GM12801 (cell line): ENCODE data around the gene C13orf42.
A peak's percentile ranks its signal among the peaks of the same experiment; 100 is the strongest.

Source experiments
- TF ChIP-seq, protein P1 (sequence below): IDR thresholded peaks from one replicate; pipeline ENCODE4 v1.5.1; 2011; ENCODE audit warnings: control low read depth; ENCODE audit not compliant: insufficient read length; ENCODE audit errors: extremely low read depth

Gene C13orf42

GRCh38 chr13:51070005-51070649, 40.9 kb downstream of the C13orf42 start:
- TF ChIP-seq, protein P1, sequence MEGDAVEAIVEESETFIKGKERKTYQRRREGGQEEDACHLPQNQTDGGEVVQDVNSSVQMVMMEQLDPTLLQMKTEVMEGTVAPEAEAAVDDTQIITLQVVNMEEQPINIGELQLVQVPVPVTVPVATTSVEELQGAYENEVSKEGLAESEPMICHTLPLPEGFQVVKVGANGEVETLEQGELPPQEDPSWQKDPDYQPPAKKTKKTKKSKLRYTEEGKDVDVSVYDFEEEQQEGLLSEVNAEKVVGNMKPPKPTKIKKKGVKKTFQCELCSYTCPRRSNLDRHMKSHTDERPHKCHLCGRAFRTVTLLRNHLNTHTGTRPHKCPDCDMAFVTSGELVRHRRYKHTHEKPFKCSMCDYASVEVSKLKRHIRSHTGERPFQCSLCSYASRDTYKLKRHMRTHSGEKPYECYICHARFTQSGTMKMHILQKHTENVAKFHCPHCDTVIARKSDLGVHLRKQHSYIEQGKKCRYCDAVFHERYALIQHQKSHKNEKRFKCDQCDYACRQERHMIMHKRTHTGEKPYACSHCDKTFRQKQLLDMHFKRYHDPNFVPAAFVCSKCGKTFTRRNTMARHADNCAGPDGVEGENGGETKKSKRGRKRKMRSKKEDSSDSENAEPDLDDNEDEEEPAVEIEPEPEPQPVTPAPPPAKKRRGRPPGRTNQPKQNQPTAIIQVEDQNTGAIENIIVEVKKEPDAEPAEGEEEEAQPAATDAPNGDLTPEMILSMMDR = peak; percentile 89

DNA sequence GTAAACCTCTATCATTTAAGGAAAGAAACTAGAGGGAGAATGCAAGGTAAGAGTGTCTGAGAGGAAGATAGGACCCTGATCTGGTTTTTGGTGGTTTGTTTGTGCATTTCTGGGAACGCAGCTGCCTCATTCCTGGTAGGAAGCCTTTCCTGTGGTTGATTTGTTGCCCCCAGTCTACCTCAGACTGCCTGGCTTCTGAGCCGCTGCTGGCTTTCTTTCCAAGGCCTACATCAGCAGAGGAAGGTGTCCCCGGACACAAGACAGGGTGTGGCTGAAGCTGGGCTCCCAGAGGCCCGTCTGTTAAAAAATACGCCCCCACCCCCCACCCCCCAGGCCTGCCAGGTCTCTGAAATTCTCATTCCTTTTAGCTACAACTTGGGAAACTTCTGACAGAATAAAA, 42.6 kb downstream of the C13orf42 start:
- TF ChIP-seq, protein P1 = no peak

DNA sequence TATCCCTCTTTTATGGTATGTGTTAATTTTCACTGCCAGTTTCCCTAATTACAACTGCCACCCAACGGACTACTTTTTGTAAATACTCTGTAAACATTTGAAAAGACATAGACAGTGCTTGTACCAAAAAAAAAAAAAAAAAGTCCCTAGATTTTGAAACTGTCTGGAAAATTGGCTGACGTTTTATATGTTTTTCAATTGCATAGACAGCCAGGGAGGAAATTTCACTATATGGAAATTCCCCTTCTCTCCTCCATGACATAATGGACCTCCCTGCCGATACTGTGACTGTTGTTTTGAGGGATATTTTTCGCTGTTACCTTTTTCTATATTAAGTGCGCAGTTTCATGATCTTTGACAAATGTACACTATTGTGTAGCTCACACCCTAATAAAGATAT, 43.4 kb downstream of the C13orf42 start:
- TF ChIP-seq, protein P1 = no peak

GRCh38 chr13:51067210-51067701, 43.8 kb downstream of the C13orf42 start:
- TF ChIP-seq, protein P1 = no peak

DNA sequence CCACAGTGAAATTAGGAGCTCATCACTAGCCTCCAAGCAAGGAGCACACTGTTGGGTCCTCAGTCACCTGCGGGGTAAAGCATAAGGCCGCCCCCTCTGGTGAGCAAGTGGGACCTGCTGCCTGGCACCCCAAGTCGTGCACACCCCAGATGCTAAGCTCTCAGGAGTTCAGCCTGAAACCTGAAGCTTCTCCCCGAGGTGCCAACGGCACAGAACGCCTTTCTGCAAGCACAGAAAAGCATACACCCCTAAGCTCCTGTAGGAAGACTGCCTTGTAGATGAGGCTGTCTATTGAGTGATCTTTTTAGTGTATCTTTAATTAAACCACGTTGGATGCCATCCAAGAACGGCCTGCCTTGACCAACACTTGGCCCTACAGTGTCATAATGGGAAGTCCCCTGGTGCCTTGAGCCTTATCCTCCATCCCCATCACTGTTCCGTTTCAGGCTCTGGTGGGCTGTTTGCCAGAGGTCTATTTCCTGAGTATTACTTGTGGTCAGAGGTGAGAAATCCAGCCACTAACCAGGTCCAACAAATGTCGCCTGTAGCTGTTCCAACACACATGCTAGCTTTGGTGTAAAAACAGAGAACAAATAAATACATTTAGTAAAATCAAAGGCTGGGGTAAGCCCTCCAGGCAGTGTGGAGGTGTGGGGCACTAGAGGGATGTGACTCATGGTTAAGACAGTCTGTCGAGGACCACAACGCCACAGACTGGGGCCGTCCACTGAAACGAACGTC, 44.8 kb downstream of the C13orf42 start:
- TF ChIP-seq, protein P1 = no peak

DNA sequence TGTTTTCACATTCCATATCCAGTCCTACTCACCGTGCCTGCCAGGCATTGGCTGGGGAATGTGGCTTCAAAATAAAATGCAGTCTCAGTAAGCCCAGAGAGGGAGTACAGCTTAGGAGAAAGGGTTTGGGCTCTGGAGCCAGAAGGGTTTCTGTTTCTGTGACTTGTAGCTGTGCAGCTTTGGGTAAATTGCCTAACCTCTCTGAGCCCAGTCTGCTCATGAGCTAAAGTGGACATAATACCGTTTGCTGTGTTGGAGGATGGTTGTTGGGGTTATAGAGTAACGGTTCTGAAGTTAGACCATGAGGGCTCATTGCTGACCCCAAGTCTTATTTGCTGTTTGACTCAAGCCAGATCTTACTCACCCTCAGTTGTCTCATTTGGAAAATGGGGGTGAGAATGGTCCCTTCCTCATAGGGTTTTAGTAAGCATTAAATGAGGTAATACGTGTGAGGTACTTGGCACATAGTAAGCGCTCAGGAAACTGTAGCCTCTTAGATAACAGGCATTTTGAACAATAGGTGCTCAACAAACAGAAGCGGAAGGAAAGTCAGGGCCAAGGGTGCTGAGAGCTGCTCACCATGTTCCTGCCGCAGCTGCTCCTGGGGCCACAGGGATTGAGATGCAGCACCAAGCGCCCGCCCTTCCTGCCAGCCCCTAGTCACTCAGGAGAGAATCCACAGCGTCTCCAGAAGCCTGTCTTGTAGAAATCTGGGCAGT, 45.5 kb downstream of the C13orf42 start:
- TF ChIP-seq, protein P1 = no peak

- TF ChIP-seq, protein P1 = no peak
These were observed 46.3 kb downstream of the C13orf42 start for GRCh38 chr13:51064753-51065152.
